ENCODE data around the gene TSHZ2. TPM values are rescaled to one million over a fixed set of nuclear protein-coding genes. Genes with fewer than 3 reads are reported as not detected.
A peak's percentile ranks its signal among the peaks of the same experiment; 100 is the strongest.

The TSHZ2 gene
- total and polyA plus RNA-seq, 7 donors: 1.2 to 32.7 (median 14.0) TPM

GRCh38 chr20:53324816-53325215 lies 352.7 kb downstream of the TSHZ2 start:
- no peaks in the 10 kb centered on the region for H3K36me3 ChIP-seq
- H3K27ac ChIP-seq: no peak overlapping the region
- no peak overlapping the region for H3K4me3 ChIP-seq
- DNase-seq: no peak
- intact Hi-C loops (cut with DNase I): no loop called here
- no peaks in the 10 kb centered on the region for H3K9me3 ChIP-seq
- peaks cover 0 to 9% (median 7%) of the 10 kb centered on the region in 4 donors for H3K4me1 ChIP-seq
- 80 to 87% methylated on average over 4 of the region's 4 CpGs for WGBS, 2 donors
- TF ChIP-seq EP300 (IDR thresholded peaks at IDR 0.05) (no peak), POLR2AphosphoS5 (IDR thresholded peaks at IDR 0.05) (no peak), POLR2A (IDR thresholded peaks at IDR 0.05) (no peak), CTCF (IDR thresholded peaks at IDR 0.05) (no peak)
- no peaks in the 10 kb centered on the region for H3K27me3 ChIP-seq

DNA sequence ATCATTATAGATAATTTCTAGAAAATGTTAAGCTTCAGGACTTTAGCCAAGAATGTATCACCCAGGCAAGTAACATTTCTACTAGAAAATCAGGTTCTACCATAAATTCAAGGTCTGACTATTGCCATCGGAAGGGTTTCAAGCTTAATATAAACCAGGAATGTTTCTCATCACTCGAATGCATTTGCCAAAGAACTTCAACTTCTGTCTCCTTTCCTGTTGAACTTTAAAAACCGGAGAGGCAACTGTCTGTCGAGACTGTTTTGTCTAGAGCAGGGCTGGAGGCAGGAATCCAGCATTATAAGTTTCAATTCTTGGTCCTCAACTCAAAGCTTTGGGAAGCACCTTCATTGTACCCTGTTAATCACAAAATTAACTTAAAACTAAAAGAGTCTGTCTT lies 356.8 kb downstream of the TSHZ2 start:
- Histone ChIP-seq H3K27ac (no peak overlapping the region), H3K4me3 (no peak overlapping the region), H3K4me1 (peaks cover 0 to 31% (median 24%) of the 10 kb centered on the region in 4 donors), H3K27me3 (no peaks in the 10 kb centered on the region), H3K36me3 (no peaks in the 10 kb centered on the region), H3K9me3 (no peaks in the 10 kb centered on the region)
- 70 to 79% methylated on average over 4 of the region's 4 CpGs for WGBS, 2 donors
- TF ChIP-seq EP300 (IDR thresholded peaks at IDR 0.05): no peak
- no peak for TF ChIP-seq POLR2AphosphoS5 (IDR thresholded peaks at IDR 0.05)
- TF ChIP-seq CTCF (IDR thresholded peaks at IDR 0.05): no peak
- no peak for TF ChIP-seq POLR2A (IDR thresholded peaks at IDR 0.05)
- DNase-seq: no peak
- intact Hi-C loops (cut with DNase I): no loop called here

- peaks cover 0 to 31% (median 24%) of the 10 kb centered on the region in 4 donors for H3K4me1 ChIP-seq
- intact Hi-C loops (cut with DNase I): no loop called here
- H3K27me3 ChIP-seq: no peaks in the 10 kb centered on the region
- H3K36me3 ChIP-seq: no peaks in the 10 kb centered on the region
- no peaks in the 10 kb centered on the region for H3K9me3 ChIP-seq
- no peak overlapping the region for H3K4me3 ChIP-seq
- peak overlapping the region in 1 of 4 donors; percentile 59 for H3K27ac ChIP-seq
- TF ChIP-seq POLR2AphosphoS5 (IDR thresholded peaks at IDR 0.05) (no peak), EP300 (IDR thresholded peaks at IDR 0.05) (no peak), CTCF (IDR thresholded peaks at IDR 0.05) (no peak), POLR2A (IDR thresholded peaks at IDR 0.05) (no peak)
- WGBS, 2 donors: 36 to 65% methylated on average over 1 of the region's 1 CpG
- no peak for DNase-seq
Observed at GRCh38 chr20:53329781-53330180, 357.6 kb downstream of the TSHZ2 start.

- Histone ChIP-seq H3K4me1 (peaks cover 0 to 31% (median 24%) of the 10 kb centered on the region in 4 donors), H3K27me3 (no peaks in the 10 kb centered on the region), H3K4me3 (no peak overlapping the region), H3K27ac (peak overlapping the region; percentile 4 to 59 (median 44)), H3K36me3 (no peaks in the 10 kb centered on the region), H3K9me3 (no peaks in the 10 kb centered on the region)
- no peak for DNase-seq
- WGBS, 2 donors: 68 to 79% methylated on average over 6 of the region's 6 CpGs
- intact Hi-C loops (cut with DNase I): no loop called here
- TF ChIP-seq EP300 (IDR thresholded peaks at IDR 0.05) (no peak), POLR2AphosphoS5 (IDR thresholded peaks at IDR 0.05) (peak in 2 of 4 donors; percentile 42 to 43), POLR2A (IDR thresholded peaks at IDR 0.05) (no peak)
Observed at GRCh38 chr20:53330601-53331140, 358.5 kb downstream of the TSHZ2 start.

GRCh38 chr20:53331151-53331973 lies 359.2 kb downstream of the TSHZ2 start:
- 69 to 82% methylated on average over 12 of the region's 12 CpGs for WGBS, 2 donors

More at GRCh38 chr20:53331151-53331973, 359.2 kb downstream of the TSHZ2 start:
- H3K36me3 ChIP-seq: no peaks in the 10 kb centered on the region
- H3K27me3 ChIP-seq: no peaks in the 10 kb centered on the region
- intact Hi-C loops (cut with DNase I): no loop called here
- no peaks in the 10 kb centered on the region for H3K9me3 ChIP-seq
- H3K4me1 ChIP-seq: peaks cover 0 to 31% (median 24%) of the 10 kb centered on the region in 4 donors
- no peak for TF ChIP-seq CTCF (IDR thresholded peaks at IDR 0.05)
- peak in 1 of 4 donors; percentile 16 for TF ChIP-seq POLR2AphosphoS5 (IDR thresholded peaks at IDR 0.05)
- no peak overlapping the region for H3K4me3 ChIP-seq
- peak overlapping the region; percentile 4 to 59 (median 44) for H3K27ac ChIP-seq
- no peak for DNase-seq
